Measurements from ENCODE around the gene KCNK1.

The KCNK1 gene

DNA sequence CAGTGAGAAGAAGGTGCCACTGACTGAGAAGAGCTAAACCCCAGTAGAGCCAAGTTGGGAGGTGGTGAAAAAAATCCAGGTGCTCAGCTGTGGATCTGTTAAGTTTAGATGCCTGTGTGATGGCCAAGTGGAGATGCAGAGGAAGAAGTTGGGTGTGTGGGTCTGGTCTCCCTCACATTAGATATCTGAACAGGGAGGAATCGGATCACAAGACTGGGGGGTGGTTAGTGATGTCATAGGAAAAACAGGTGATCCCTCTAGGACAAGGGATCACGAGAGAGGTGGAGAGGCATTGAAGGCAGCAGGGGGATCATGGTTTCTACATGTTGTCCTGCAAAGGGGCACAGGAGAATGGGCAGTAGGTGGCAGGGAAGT, 22.6 kb downstream of the KCNK1 start:
- no peak for TF ChIP-seq EZH2phosphoT487 (IDR thresholded peaks at IDR 0.05; ENCODE audit: low read length)
- TF ChIP-seq EZH2 (optimal IDR thresholded peaks at IDR 0.05; ENCODE audit: low read depth, low read length) = no peak
- TF ChIP-seq, protein P1, sequence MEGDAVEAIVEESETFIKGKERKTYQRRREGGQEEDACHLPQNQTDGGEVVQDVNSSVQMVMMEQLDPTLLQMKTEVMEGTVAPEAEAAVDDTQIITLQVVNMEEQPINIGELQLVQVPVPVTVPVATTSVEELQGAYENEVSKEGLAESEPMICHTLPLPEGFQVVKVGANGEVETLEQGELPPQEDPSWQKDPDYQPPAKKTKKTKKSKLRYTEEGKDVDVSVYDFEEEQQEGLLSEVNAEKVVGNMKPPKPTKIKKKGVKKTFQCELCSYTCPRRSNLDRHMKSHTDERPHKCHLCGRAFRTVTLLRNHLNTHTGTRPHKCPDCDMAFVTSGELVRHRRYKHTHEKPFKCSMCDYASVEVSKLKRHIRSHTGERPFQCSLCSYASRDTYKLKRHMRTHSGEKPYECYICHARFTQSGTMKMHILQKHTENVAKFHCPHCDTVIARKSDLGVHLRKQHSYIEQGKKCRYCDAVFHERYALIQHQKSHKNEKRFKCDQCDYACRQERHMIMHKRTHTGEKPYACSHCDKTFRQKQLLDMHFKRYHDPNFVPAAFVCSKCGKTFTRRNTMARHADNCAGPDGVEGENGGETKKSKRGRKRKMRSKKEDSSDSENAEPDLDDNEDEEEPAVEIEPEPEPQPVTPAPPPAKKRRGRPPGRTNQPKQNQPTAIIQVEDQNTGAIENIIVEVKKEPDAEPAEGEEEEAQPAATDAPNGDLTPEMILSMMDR (IDR thresholded peaks at IDR 0.05; ENCODE audit: low read length) = no peak
- H3K27ac ChIP-seq (ENCODE audit: low read length) = no peak overlapping the region
- H3K79me2 ChIP-seq (ENCODE audit: low read length) = no peaks in the 10 kb centered on the region

DNA sequence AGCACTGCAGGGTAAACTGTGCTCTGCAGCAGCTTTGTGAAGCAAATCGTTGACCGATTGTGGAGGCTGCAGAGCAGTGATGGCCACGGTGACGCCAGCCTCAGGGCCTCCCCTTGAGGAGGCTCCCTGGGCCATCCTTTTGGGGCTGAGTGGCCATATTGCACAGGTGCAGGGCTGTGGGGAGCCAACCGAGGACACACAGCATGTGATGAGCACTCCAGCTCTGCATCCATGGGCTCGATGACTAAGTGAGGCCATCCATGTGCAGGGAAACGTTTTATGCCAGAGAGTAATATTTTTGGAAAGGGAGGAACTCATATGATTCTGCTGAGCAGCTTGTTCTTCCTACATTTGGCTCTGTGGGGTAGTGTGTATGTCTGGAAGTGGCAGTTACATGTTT, 24.6 kb downstream of the KCNK1 start:
- DNase-seq = no peak
- Histone ChIP-seq H3K4me2 (ENCODE audit: low read depth, low read length) (no peak overlapping the region), H4K20me1 (ENCODE audit: insufficient read depth, low read length) (no peaks in the 10 kb centered on the region), H3K4me3 (ENCODE audit: low read length) (no peak overlapping the region), H3K36me3 (replicated peaks; ENCODE audit: insufficient read depth, low read length) (no peaks in the 10 kb centered on the region), H3K9me2 (replicated peaks; ENCODE audit: insufficient read depth, low read length) (no peaks in the 10 kb centered on the region), H3F3A (ENCODE audit: insufficient read depth, low read length) (no peaks in the 10 kb centered on the region), H3K27me3 (replicated peaks; ENCODE audit: insufficient read depth, low read length) (no peaks in the 10 kb centered on the region), H3K79me2 (ENCODE audit: low read length) (no peaks in the 10 kb centered on the region), H3K27ac (ENCODE audit: low read length) (no peak overlapping the region), H3K4me1 (ENCODE audit: low read length) (no peaks in the 10 kb centered on the region), H3K9ac (ENCODE audit: low read length) (no peak overlapping the region), H3K9me3 (replicated peaks; ENCODE audit: insufficient read depth, low read length) (no peaks in the 10 kb centered on the region), H2AFZ (ENCODE audit: low read length) (no peak overlapping the region)
- TF ChIP-seq, protein P1 (IDR thresholded peaks at IDR 0.05; ENCODE audit: low read length) = no peak
- TF ChIP-seq EZH2 (optimal IDR thresholded peaks at IDR 0.05; ENCODE audit: low read depth, low read length) = no peak

More for the DNA sequence above, 22.6 kb downstream of the KCNK1 start:
- Histone ChIP-seq H3K27me3 (replicated peaks; ENCODE audit: insufficient read depth, low read length) (no peaks in the 10 kb centered on the region), H3K36me3 (replicated peaks; ENCODE audit: insufficient read depth, low read length) (no peaks in the 10 kb centered on the region), H3K4me3 (ENCODE audit: low read length) (no peak overlapping the region), H3K4me1 (ENCODE audit: low read length) (no peaks in the 10 kb centered on the region), H3K9me2 (replicated peaks; ENCODE audit: insufficient read depth, low read length) (no peaks in the 10 kb centered on the region), H4K20me1 (ENCODE audit: insufficient read depth, low read length) (no peaks in the 10 kb centered on the region), H3K9me3 (replicated peaks; ENCODE audit: insufficient read depth, low read length) (no peaks in the 10 kb centered on the region), H2AFZ (ENCODE audit: low read length) (no peak overlapping the region), H3K9ac (ENCODE audit: low read length) (no peak overlapping the region), H3K4me2 (ENCODE audit: low read depth, low read length) (no peak overlapping the region), H3F3A (ENCODE audit: insufficient read depth, low read length) (no peaks in the 10 kb centered on the region)
- DNase-seq = no peak

DNA sequence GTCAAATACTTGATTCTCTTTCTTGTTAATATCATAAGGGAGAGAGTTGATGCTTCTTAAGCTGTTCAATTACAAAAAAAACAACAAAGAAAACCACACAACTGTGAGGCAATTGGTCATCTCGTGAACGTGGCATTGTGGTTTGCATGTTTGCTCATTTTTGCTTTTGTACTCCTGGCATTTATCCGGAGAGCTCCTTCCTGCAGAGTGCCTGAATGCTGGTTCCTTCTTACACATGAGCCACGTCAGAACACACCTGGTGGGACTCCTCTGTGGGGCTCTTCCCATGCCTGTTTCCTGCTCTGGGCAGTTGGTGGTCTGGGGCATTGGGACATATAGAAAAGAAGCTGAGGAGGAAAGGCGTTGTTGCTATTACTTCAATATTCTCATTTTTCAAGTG, 25.7 kb downstream of the KCNK1 start:
- H3F3A ChIP-seq (ENCODE audit: insufficient read depth, low read length) = no peaks in the 10 kb centered on the region
- H3K9ac ChIP-seq (ENCODE audit: low read length) = no peak overlapping the region
- H3K27ac ChIP-seq (ENCODE audit: low read length) = no peak overlapping the region
- H3K36me3 ChIP-seq (replicated peaks; ENCODE audit: insufficient read depth, low read length) = no peaks in the 10 kb centered on the region
- no peaks in the 10 kb centered on the region for H3K9me3 ChIP-seq (replicated peaks; ENCODE audit: insufficient read depth, low read length)
- no peaks in the 10 kb centered on the region for H3K4me1 ChIP-seq (ENCODE audit: low read length)
- no peak overlapping the region for H3K4me3 ChIP-seq (ENCODE audit: low read length)
- TF ChIP-seq, protein P1 (IDR thresholded peaks at IDR 0.05; ENCODE audit: low read length) = no peak
- TF ChIP-seq EZH2 (optimal IDR thresholded peaks at IDR 0.05; ENCODE audit: low read depth, low read length) (no peak), EZH2phosphoT487 (IDR thresholded peaks at IDR 0.05; ENCODE audit: low read length) (no peak)
- no peak for DNase-seq
- H4K20me1 ChIP-seq (ENCODE audit: insufficient read depth, low read length) = no peaks in the 10 kb centered on the region
- no peaks in the 10 kb centered on the region for H3K79me2 ChIP-seq (ENCODE audit: low read length)
- H3K9me2 ChIP-seq (replicated peaks; ENCODE audit: insufficient read depth, low read length) = no peaks in the 10 kb centered on the region
- H3K27me3 ChIP-seq (replicated peaks; ENCODE audit: insufficient read depth, low read length) = no peaks in the 10 kb centered on the region
- H2AFZ ChIP-seq (ENCODE audit: low read length) = no peak overlapping the region
- no peak overlapping the region for H3K4me2 ChIP-seq (ENCODE audit: low read depth, low read length)

Measured in MM.1S (cell line).